Stomach (tissue), 4 donors: ENCODE data around the gene RAD54L.

Source experiments
- CTCF ChIP-seq, 7 experiments: fragments of 450-650 bp in 4 of 7; fragments of 200-600 bp in 3 of 7; sonication (generic) in 3 of 7; IDR thresholded peaks; one replicate each; pipeline ENCODE4 v1.5.1; 2016 to 2019; ENCODE audit warnings: antibody characterized with exemption in 7 of 7, control low read depth in 2 of 7, mild to moderate bottlenecking in 1 of 7
- EP300 ChIP-seq: sonication (generic); formaldehyde crosslinking; IDR thresholded peaks from one replicate; pipeline ENCODE4 v1.6.1; 2017; ENCODE audit warnings: antibody characterized with exemption
- POLR2A ChIP-seq, 4 donors: fragments of 450-650 bp; IDR thresholded peaks; one replicate each; pipeline ENCODE4 v1.6.1; 2016; ENCODE audit warnings: antibody characterized with exemption in 4 of 4, control low read depth in 2 of 4, mild to moderate bottlenecking in 1 of 4, moderate library complexity in 1 of 4
- POLR2AphosphoS5 ChIP-seq, 3 donors: sonication (generic); formaldehyde crosslinking; IDR thresholded peaks; one replicate each; pipeline ENCODE4 v1.6.1; 2016; ENCODE audit warnings: antibody characterized with exemption in 3 of 3

- TF ChIP-seq POLR2AphosphoS5 (IDR thresholded peaks at IDR 0.05) (no peak), CTCF (IDR thresholded peaks at IDR 0.05) (no peak), POLR2A (IDR thresholded peaks at IDR 0.05) (no peak), EP300 (no peak)
These were observed 26.8 kb upstream of the RAD54L start for GRCh38 chr1:46220808-46221207.
